GM12892 (cell line): ENCODE measurements around the gene ADGRL3.

Experiments
- POLR2A ChIP-seq: IDR thresholded peaks from 2 replicates; pipeline ENCODE4 v1.6.1; 2011; ENCODE audit warnings: low read depth, low read length, control low read depth
- POLR2AphosphoS5 ChIP-seq: IDR thresholded peaks from 2 replicates; pipeline ENCODE4 v1.6.1; 2011; ENCODE audit warnings: low read depth, low read length, control low read depth
- TAF1 ChIP-seq: IDR thresholded peaks from 2 replicates; pipeline ENCODE4 v1.6.1; 2011; ENCODE audit warnings: low read depth, mild to moderate bottlenecking, control low read depth, low read length, borderline replicate concordance

- TF ChIP-seq POLR2A = no peak
- no peak for TF ChIP-seq TAF1
- TF ChIP-seq POLR2AphosphoS5 = no peak
These were observed 31.3 kb downstream of the ADGRL3 start for GRCh38 chr4:61231421-61231820.
